ENCODE results near the gene NDUFS6. TPM values are rescaled to one million over a fixed set of nuclear protein-coding genes. Genes with fewer than 3 reads are reported as not detected.

The NDUFS6 gene
- total RNA-seq, 4 donors from 2014 or later: 36.1 to 72.7 (median 57.3) TPM

DNA sequence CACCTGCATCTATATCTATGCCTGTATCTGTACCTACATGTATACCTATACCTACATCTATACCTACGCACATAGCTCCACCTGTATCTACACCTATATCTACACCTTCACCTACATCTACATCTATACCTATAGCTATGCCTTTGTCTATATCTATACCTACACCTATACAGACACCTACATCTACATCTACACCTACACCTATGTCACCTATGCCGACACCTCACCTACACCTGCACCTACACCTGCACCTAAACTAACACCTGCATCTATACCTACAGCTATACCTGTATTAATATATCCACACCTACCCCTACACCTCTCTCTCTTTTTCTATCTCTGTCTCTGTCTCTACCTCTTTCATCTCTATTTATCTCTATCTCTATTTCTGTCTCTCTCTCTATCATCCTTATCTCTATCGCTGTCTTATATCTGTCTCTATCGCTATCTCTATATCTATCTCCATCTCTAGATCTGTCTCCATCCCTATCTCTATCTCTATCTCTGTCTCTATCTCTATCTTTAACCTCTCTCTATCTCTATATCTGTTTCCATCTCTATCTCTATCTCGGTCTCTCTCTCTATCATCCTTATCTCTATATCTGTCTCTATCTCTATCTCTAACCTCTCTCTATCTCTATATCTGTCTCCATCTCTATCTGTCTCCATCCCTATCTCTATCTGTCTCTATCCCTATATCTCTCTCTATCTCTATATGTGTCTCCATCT lies 43.7 kb downstream of the NDUFS6 start:
- intact Hi-C loops (cut with DNase I): no loop called here
- Histone ChIP-seq H3K27ac (no peak overlapping the region), H3K9me3 (no peaks in the 10 kb centered on the region), H3K36me3 (no peaks in the 10 kb centered on the region), H3K4me1 (no peaks in the 10 kb centered on the region), H3K4me3 (no peak overlapping the region), H3K27me3 (peaks cover 0 to 87% (median 0%) of the 10 kb centered on the region in 4 donors)
- DNase-seq: no peak
- 95% methylated on average over 5 of the region's 5 CpGs for WGBS, 2 donors
- TF ChIP-seq, protein P1, sequence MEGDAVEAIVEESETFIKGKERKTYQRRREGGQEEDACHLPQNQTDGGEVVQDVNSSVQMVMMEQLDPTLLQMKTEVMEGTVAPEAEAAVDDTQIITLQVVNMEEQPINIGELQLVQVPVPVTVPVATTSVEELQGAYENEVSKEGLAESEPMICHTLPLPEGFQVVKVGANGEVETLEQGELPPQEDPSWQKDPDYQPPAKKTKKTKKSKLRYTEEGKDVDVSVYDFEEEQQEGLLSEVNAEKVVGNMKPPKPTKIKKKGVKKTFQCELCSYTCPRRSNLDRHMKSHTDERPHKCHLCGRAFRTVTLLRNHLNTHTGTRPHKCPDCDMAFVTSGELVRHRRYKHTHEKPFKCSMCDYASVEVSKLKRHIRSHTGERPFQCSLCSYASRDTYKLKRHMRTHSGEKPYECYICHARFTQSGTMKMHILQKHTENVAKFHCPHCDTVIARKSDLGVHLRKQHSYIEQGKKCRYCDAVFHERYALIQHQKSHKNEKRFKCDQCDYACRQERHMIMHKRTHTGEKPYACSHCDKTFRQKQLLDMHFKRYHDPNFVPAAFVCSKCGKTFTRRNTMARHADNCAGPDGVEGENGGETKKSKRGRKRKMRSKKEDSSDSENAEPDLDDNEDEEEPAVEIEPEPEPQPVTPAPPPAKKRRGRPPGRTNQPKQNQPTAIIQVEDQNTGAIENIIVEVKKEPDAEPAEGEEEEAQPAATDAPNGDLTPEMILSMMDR (IDR thresholded peaks at IDR 0.05): no peak
- TF ChIP-seq POLR2A (IDR thresholded peaks at IDR 0.05): no peak

DNA sequence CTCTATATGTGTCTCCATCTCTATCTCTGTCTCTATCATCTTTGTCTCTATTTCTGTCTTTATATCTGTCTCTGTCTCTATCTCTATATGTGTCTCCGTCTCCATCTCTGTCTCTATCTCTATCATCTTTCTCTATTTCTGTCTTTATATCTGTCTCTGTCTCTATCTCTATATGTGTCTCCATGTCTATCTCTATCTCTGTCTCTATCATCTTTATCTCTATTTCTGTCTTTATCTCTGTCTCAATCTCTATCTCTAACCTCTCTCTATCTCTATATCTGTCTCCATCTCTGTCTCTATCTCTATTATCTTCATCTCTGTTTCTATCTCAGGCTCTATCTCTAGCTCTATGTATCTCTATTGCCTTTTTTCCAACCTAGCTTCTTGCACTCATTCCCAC lies 44.5 kb downstream of the NDUFS6 start:
- intact Hi-C loops (cut with DNase I): no loop called here
- Histone ChIP-seq H3K27ac (no peak overlapping the region), H3K27me3 (peaks cover 0 to 87% (median 1%) of the 10 kb centered on the region in 4 donors), H3K9me3 (no peaks in the 10 kb centered on the region), H3K4me1 (peaks cover 0 to 3% (median 0%) of the 10 kb centered on the region in 3 donors), H3K36me3 (no peaks in the 10 kb centered on the region), H3K4me3 (no peak overlapping the region)
- no peak for TF ChIP-seq POLR2A (IDR thresholded peaks at IDR 0.05)
- TF ChIP-seq, protein P1 (IDR thresholded peaks at IDR 0.05): no peak
- no peak for DNase-seq
- WGBS, 2 donors: 34 to 91% methylated on average over 1 of the region's 1 CpG

DNA sequence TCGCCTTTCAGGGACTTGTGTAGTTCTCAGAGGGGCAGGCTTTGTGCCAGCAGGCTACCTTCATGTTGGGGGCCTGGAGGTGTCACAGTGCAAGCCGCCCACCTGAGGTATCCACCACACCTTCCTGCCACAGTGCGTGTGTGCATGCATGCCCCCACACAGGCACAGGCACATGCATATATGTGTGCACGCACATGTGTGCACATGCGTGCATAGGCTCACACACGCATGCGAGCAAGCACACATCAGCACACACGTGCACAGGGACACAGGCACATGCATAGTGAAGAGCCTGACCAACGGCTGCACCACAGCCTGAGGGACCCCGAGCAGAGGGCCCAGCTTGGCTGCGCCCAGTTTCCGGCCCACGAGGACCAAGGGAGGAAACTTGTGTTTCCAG lies 45.4 kb downstream of the NDUFS6 start:
- Histone ChIP-seq H3K9me3 (no peaks in the 10 kb centered on the region), H3K27ac (no peak overlapping the region), H3K36me3 (no peaks in the 10 kb centered on the region), H3K27me3 (peaks cover 0 to 87% (median 3%) of the 10 kb centered on the region in 4 donors), H3K4me1 (peaks cover 0 to 12% (median 6%) of the 10 kb centered on the region in 3 donors), H3K4me3 (no peak overlapping the region)
- intact Hi-C loops (cut with DNase I): no loop called here
- no peak for DNase-seq
- TF ChIP-seq POLR2A (IDR thresholded peaks at IDR 0.05): no peak
- TF ChIP-seq, protein P1 (IDR thresholded peaks at IDR 0.05): no peak
- 83 to 89% methylated on average over 5 to 11 of the region's 13 CpGs for WGBS, 2 donors

DNA sequence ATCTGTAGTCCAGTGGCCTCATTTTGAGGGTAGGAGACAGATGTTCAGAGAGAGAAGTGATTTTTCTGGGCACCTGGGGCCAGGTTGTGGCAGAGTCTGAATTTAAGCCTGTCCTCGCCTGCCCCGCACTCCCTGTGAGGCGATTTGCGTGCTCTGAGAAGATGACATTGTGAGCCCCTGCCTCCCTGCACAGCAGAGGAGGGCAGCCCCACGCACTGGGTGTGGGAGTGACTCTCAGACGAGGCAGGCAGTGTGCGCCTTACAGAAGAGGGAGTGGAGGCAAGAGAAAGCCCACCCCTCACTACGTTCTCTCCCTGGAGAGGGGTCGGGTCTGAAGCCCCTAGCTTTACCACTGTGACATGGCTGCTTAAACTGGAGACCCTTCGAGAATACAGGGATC lies 45.8 kb downstream of the NDUFS6 start:
- no peak overlapping the region for H3K4me3 ChIP-seq
- H3K27me3 ChIP-seq: peaks cover 0 to 87% (median 4%) of the 10 kb centered on the region in 4 donors
- DNase-seq: no peak
- no peaks in the 10 kb centered on the region for H3K36me3 ChIP-seq
- intact Hi-C loops (cut with DNase I): no loop called here
- H3K9me3 ChIP-seq: no peaks in the 10 kb centered on the region
- TF ChIP-seq POLR2A (IDR thresholded peaks at IDR 0.05): no peak
- TF ChIP-seq, protein P1 (IDR thresholded peaks at IDR 0.05): no peak
- 59 to 74% methylated on average over 6 to 8 of the region's 10 CpGs for WGBS, 2 donors
- H3K4me1 ChIP-seq: peaks cover 0 to 15% (median 6%) of the 10 kb centered on the region in 3 donors
- H3K27ac ChIP-seq: no peak overlapping the region

DNA sequence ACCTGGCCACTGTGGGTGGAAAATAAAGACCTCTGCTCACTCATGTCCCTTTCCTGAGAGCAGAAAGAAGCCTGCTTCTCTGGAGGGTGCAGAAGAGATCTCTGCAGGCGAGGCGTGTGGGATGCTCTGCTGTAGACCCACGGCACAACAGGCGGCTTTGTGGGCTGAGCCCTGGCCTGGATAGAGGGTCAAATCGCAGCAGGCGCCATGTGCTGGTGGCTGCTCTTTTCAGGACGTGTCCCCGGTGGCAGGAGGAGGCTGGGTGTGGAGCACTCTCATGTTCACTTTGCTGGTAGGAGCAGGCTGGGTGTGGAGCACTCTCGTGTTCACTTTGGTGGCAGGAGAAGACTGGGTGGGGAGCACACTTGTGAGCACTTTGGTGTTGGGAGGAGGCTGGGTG lies 46.4 kb downstream of the NDUFS6 start:
- H3K36me3 ChIP-seq: no peaks in the 10 kb centered on the region
- DNase-seq: no peak
- H3K4me3 ChIP-seq: no peak overlapping the region
- no peak for TF ChIP-seq POLR2A (IDR thresholded peaks at IDR 0.05)
- TF ChIP-seq, protein P1 (IDR thresholded peaks at IDR 0.05): no peak
- H3K27ac ChIP-seq: no peak overlapping the region
- intact Hi-C loops (cut with DNase I): no loop called here
- peaks cover 0 to 87% (median 4%) of the 10 kb centered on the region in 4 donors for H3K27me3 ChIP-seq
- H3K9me3 ChIP-seq: no peaks in the 10 kb centered on the region
- H3K4me1 ChIP-seq: peaks cover 0 to 15% (median 6%) of the 10 kb centered on the region in 3 donors
- 0 to 83% methylated on average over 1 to 9 of the region's 9 CpGs for WGBS, 2 donors
